SU-DHL-6 (cell line): ENCODE data around the gene GPR132.

Experiments used
- H2AFZ ChIP-seq: fragments of 200-600 bp; sonication (generic); 2 replicates; pipeline ENCODE4 v1.6.1; 2014; ENCODE audit warnings: low read depth, mild to moderate bottlenecking, moderate library complexity, mixed read lengths, antibody characterized with exemption, low read length; ENCODE audit not compliant: severe bottlenecking
- H3F3A ChIP-seq: fragments of 200-600 bp; shearing (Covaris generic); 2 replicates; pipeline ENCODE4 v1.6.0; 2016; ENCODE audit warnings: antibody characterized with exemption, mild to moderate bottlenecking; ENCODE audit not compliant: insufficient read depth
- H3K27ac ChIP-seq: fragments of 200-600 bp; sonication (generic); 2 replicates; pipeline ENCODE4 v1.5.1; 2016; ENCODE audit warnings: low read depth, mild to moderate bottlenecking, low read length, moderate library complexity, mixed read lengths
- H3K27me3 ChIP-seq: fragments of 200-600 bp; sonication (generic), shearing (Covaris generic); 2 replicates; pipeline ENCODE4 v1.6.0; 2014; ENCODE audit warnings: mild to moderate bottlenecking, low read length
- H3K36me3 ChIP-seq: fragments of 200-600 bp; sonication (generic); 2 replicates; pipeline ENCODE4 v1.6.1; 2014; ENCODE audit warnings: mild to moderate bottlenecking, low read length, mixed read lengths
- H3K4me2 ChIP-seq: fragments of 300-600, 200-600 bp; shearing (Covaris generic), sonication (generic); 2 replicates; pipeline ENCODE4 v1.6.0; 2014; ENCODE audit warnings: low read length, low read depth, mild to moderate bottlenecking; ENCODE audit not compliant: poor library complexity, severe bottlenecking
- H3K4me3 ChIP-seq: fragments of 200-600 bp; sonication (generic); 2 replicates; pipeline ENCODE4 v1.5.1; 2014; ENCODE audit warnings: antibody characterized with exemption, low read length, mild to moderate bottlenecking, mixed read lengths; ENCODE audit not compliant: insufficient read depth, poor library complexity, severe bottlenecking
- H3K79me2 ChIP-seq: fragments of 200-600 bp; sonication (generic); 2 replicates; pipeline ENCODE4 v1.6.1; 2014; ENCODE audit warnings: mild to moderate bottlenecking, low read length, moderate library complexity; ENCODE audit not compliant: insufficient read depth
- H3K9ac ChIP-seq: fragments of 200-600 bp; sonication (generic); 2 replicates; pipeline ENCODE4 v1.7.0; 2014; ENCODE audit warnings: mild to moderate bottlenecking, low read length
- H3K9me2 ChIP-seq: fragments of 200-600 bp; sonication (generic); replicated peaks from 2 replicates; pipeline ENCODE4 v1.6.1; 2014; ENCODE audit warnings: low read length; ENCODE audit not compliant: insufficient read depth
- H3K9me3 ChIP-seq: fragments of 200-600 bp; sonication (generic); 2 replicates; pipeline ENCODE4 v1.6.1; 2014; ENCODE audit warnings: low read length, mixed read lengths; ENCODE audit not compliant: insufficient read depth
- H4K20me1 ChIP-seq: fragments of 200-600 bp; sonication (generic); 2 replicates; pipeline ENCODE4 v1.6.1; 2014; ENCODE audit warnings: low read depth, mild to moderate bottlenecking, antibody characterized with exemption, low read length, moderate library complexity, mixed read lengths
- EZH2phosphoT487 ChIP-seq: fragments of 200-600 bp; sonication (generic), shearing (Covaris generic); conservative IDR thresholded peaks from 2 replicates; pipeline ENCODE4 v1.6.1; 2018; ENCODE audit warnings: mild to moderate bottlenecking, antibody characterized with exemption, low read length, moderate library complexity, mixed read lengths
- TF ChIP-seq, protein P1 (sequence below): fragments of 200-600 bp; sonication (generic); IDR thresholded peaks from one replicate; pipeline ENCODE4 v1.5.1; 2017; ENCODE audit warnings: antibody characterized with exemption, mild to moderate bottlenecking, low read length, moderate library complexity; ENCODE audit not compliant: insufficient read depth, poor library complexity, severe bottlenecking

GPR132 gene

DNA sequence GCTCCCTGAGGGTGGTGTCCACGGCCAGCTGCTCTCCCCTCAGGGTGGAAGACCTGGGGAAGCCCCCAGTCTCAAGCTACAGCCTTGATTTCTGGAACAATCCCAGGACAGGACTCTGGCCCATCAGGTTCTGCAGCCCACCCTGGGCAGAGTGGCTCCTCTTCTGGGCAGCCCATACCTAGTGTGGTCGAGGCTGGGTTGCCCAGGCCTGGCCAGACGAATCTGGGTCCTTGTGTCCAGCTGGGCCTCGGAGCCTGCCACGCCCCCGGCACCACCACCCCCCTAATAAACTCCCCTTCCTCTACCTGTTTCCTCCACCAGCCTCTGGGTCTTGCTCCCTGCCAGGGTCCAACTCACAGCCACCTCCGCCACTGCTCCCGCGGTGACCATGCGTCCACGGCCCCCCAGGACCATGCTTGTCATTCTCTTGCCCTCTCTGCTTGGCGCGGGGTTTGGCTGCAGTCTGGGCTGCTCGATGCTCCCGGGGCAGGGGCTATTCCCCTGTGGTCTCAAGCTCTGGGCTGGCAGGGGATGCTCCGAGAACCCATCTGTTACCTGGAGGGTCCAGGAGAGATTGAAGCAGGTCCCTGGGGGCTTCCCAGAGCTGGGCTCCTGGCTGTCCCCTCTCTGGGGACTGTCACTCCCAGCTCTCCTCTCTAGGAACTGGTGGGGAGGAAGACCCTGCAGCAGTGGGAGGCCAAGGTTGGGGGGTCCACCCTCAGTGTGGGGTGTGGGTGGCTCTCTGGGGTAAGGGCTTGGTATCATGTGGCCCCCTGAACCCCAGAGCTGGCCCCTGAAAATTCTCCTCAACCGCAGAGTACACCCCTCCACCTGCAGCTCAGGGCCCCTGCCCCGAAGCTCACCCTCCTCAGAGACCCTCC, 8.7 kb upstream of the GPR132 start:
- no peaks in the 10 kb centered on the region for H3K79me2 ChIP-seq
- no peak overlapping the region for H3K9ac ChIP-seq
- no peak overlapping the region for H3K4me3 ChIP-seq
- H3F3A ChIP-seq, result no peaks in the 10 kb centered on the region
- TF ChIP-seq, protein P1, sequence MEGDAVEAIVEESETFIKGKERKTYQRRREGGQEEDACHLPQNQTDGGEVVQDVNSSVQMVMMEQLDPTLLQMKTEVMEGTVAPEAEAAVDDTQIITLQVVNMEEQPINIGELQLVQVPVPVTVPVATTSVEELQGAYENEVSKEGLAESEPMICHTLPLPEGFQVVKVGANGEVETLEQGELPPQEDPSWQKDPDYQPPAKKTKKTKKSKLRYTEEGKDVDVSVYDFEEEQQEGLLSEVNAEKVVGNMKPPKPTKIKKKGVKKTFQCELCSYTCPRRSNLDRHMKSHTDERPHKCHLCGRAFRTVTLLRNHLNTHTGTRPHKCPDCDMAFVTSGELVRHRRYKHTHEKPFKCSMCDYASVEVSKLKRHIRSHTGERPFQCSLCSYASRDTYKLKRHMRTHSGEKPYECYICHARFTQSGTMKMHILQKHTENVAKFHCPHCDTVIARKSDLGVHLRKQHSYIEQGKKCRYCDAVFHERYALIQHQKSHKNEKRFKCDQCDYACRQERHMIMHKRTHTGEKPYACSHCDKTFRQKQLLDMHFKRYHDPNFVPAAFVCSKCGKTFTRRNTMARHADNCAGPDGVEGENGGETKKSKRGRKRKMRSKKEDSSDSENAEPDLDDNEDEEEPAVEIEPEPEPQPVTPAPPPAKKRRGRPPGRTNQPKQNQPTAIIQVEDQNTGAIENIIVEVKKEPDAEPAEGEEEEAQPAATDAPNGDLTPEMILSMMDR, result no peak
- TF ChIP-seq EZH2phosphoT487, result no peak
- H3K27me3 ChIP-seq, result no peaks in the 10 kb centered on the region
- H4K20me1 ChIP-seq, result no peaks in the 10 kb centered on the region
- no peak overlapping the region for H2AFZ ChIP-seq
- H3K27ac ChIP-seq, result no peak overlapping the region
- H3K4me2 ChIP-seq, result no peak overlapping the region
- H3K9me2 ChIP-seq, result no peaks in the 10 kb centered on the region
- no peaks in the 10 kb centered on the region for H3K9me3 ChIP-seq
- H3K36me3 ChIP-seq, result no peaks in the 10 kb centered on the region

DNA sequence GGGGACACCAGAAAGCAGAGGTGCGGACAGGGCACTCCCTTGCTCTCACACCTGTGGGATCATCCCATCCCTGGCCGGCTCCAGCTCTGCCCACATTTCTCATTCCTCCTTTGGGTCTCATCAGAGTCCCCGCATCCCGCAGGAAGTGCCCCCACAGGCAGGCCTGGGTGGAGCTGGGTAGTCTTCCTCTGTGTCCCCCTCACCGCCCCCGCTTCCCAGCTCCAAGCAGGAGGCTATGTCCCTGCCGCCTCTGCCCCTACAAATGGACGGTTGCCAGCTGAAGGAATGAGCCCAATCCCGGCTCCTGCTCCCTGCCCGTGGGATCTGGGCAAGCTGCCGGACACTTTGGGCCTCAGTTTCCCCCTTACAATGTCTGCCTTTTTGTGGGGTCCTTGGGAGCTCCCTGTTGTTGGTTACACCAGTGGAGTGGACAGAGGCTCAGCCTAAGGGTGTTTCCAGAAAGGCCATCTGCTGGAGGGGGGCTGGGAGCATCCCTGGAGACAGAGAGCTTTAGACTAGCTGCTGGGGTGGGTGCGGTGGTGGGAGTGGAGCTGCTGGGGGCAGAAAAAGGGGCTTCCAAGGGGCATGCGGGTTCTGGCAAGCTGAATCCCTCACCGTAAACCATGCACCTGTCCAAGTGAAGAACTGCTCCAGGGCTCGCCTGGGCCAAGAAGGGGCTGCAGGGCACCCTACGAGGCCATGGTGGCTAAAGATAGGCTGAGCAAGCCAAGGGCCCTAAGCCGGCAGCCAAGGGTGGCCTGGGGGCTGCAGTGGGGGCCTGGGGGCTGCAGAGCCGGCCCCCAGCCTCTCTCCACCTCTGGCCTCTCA, 7.9 kb upstream of the GPR132 start:
- no peak overlapping the region for H3K27ac ChIP-seq

DNA sequence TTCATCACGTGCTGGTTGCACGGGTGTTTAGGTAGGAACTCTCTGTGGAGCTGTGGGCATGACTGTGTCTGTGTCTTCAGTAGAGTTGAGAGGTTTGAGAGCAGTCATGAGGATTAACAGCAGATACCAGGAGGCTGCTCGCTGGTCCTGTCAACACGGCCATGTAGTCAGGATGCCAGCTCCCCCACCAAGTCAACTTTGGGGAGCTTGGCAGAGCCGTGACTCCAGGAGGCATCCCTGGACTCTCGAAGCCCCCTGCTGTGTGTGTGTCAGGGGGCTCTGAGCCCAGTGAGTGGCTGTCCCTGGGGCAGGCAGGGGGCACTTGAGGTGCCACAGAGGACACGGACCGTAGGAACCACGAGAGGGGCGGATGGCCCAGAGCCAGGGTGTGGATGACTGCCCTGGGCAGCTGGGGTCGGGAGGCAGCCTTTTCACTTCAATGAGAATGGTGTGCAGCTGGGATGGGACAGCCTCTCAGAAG, 7.2 kb upstream of the GPR132 start:
- no peak for TF ChIP-seq EZH2phosphoT487
- TF ChIP-seq, protein P1, result no peak
- Histone ChIP-seq H3K27me3 (no peaks in the 10 kb centered on the region), H3K27ac (no peak overlapping the region), H2AFZ (no peak overlapping the region), H3K9ac (no peak overlapping the region), H3K36me3 (no peaks in the 10 kb centered on the region), H3K4me2 (no peak overlapping the region), H3K4me3 (no peak overlapping the region), H3K79me2 (no peaks in the 10 kb centered on the region), H3K9me2 (no peaks in the 10 kb centered on the region), H3K9me3 (no peaks in the 10 kb centered on the region), H3F3A (no peaks in the 10 kb centered on the region), H4K20me1 (no peaks in the 10 kb centered on the region)

More for the DNA sequence above, 7.9 kb upstream of the GPR132 start:
- Histone ChIP-seq H3K9me3 (no peaks in the 10 kb centered on the region), H3K9me2 (no peaks in the 10 kb centered on the region), H2AFZ (no peak overlapping the region), H3K4me2 (no peak overlapping the region), H3F3A (no peaks in the 10 kb centered on the region), H3K4me3 (no peak overlapping the region), H4K20me1 (no peaks in the 10 kb centered on the region), H3K27me3 (no peaks in the 10 kb centered on the region), H3K9ac (no peak overlapping the region), H3K36me3 (no peaks in the 10 kb centered on the region), H3K79me2 (no peaks in the 10 kb centered on the region)
- TF ChIP-seq EZH2phosphoT487, result no peak
- TF ChIP-seq, protein P1, result no peak
